HAP-1 (cell line): ENCODE results near the gene LAPTM5.

ENCODE experiments used
- DNase-seq, 2 experiments: peaks; one replicate each; pipeline ENCODE4 v3.0.0-alpha.2; 2016 to 2020; ENCODE audit warnings: low spot score in 2 of 2
- H3K27me3 ChIP-seq: fragments of 250-450 bp; sonication (Bioruptor Pico); 2 replicates; pipeline ENCODE4 v1.5.1; 2020; ENCODE audit warnings: low read depth, mild to moderate bottlenecking, moderate library complexity
- H3K36me3 ChIP-seq: fragments of 250-450 bp; sonication (Bioruptor Pico); replicated peaks from 2 replicates; pipeline ENCODE4 v1.5.1; 2020; ENCODE audit warnings: mild to moderate bottlenecking
- H3K4me1 ChIP-seq: fragments of 250-450 bp; sonication (Bioruptor Pico); 2 replicates; pipeline ENCODE4 v1.5.1; 2020; ENCODE audit warnings: mild to moderate bottlenecking
- H3K4me3 ChIP-seq: fragments of 250-450 bp; sonication (Bioruptor Pico); 2 replicates; pipeline ENCODE4 v1.5.1; 2020; ENCODE audit warnings: mild to moderate bottlenecking, moderate library complexity
- H3K9me3 ChIP-seq: fragments of 250-450 bp; sonication (Bioruptor Pico); 2 replicates; pipeline ENCODE4 v1.5.1; 2020; ENCODE audit warnings: mild to moderate bottlenecking, moderate library complexity
- in situ Hi-C: fragments of 300-500 bp; cut with MboI; formaldehyde crosslinking; loops from 3 replicates; pipeline ENCODE4 v1.14.3; 2020; ENCODE audit warnings: low sequenced_read_pairs, inconsistent platforms, mixed read lengths

Gene LAPTM5, protein sequence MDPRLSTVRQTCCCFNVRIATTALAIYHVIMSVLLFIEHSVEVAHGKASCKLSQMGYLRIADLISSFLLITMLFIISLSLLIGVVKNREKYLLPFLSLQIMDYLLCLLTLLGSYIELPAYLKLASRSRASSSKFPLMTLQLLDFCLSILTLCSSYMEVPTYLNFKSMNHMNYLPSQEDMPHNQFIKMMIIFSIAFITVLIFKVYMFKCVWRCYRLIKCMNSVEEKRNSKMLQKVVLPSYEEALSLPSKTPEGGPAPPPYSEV

GRCh38 chr1:30757352-30758120 is at the start of gene LAPTM5:
Gene LAPTM5 (minus strand): TSS chr1:30757774. CDS start chr1:30757745, 29 bp downstream.
- H3K36me3 ChIP-seq: no peaks in the 10 kb centered on the region
- H3K4me1 ChIP-seq: no peaks in the 10 kb centered on the region
- H3K9me3 ChIP-seq: no peaks in the 10 kb centered on the region
- no peak for DNase-seq
- no peaks in the 10 kb centered on the region; the same call in 1 of the 2 replicates for H3K27me3 ChIP-seq
- in situ Hi-C loops: no loop called here
- H3K4me3 ChIP-seq: no peak within 1 kb of the TSS

- no peak overlapping the region for H3K4me3 ChIP-seq
- DNase-seq: no peak
- H3K4me1 ChIP-seq: peaks cover 6% of the 10 kb centered on the region; the same call in 1 of the 2 replicates
- in situ Hi-C loops: no loop called here
- no peaks in the 10 kb centered on the region for H3K9me3 ChIP-seq
- no peaks in the 10 kb centered on the region for H3K36me3 ChIP-seq
- no peaks in the 10 kb centered on the region for H3K27me3 ChIP-seq
Observed at GRCh38 chr1:30806381-30807317, 49.1 kb upstream of the LAPTM5 start.

GRCh38 chr1:30805304-30806003 is 47.9 kb upstream of the LAPTM5 start:
- no peaks in the 10 kb centered on the region for H3K36me3 ChIP-seq
- no peak overlapping the region for H3K4me3 ChIP-seq
- H3K9me3 ChIP-seq: no peaks in the 10 kb centered on the region
- no peak for DNase-seq
- peaks cover 6% of the 10 kb centered on the region; the same call in 1 of the 2 replicates for H3K4me1 ChIP-seq
- in situ Hi-C loops: no loop called here
- H3K27me3 ChIP-seq: no peaks in the 10 kb centered on the region

DNA sequence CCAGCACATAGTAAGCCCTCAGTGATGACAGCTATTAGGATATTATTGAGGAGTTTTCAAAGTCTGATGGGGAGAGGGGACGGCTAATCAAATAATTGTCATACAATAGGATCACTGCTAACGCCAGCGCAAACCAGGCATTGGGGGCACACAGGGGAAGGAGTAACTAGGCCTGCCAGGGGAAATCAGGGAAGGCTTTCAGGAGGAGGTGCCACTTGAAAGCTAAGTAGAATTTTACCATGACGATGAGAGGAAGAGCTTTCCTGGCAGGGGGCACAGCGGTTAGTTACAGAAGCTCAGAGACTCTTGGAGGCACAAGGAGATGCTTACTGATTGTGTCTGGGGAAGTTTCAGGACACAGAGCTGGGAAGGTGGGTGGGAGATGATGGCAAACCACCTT is 47.2 kb upstream of the LAPTM5 start:
- Histone ChIP-seq H3K36me3 (no peaks in the 10 kb centered on the region), H3K9me3 (no peaks in the 10 kb centered on the region), H3K27me3 (no peaks in the 10 kb centered on the region), H3K4me3 (no peak overlapping the region), H3K4me1 (peaks cover 6% of the 10 kb centered on the region; the same call in 1 of the 2 replicates)
- no peak for DNase-seq
- in situ Hi-C loops: loop anchor here (5.0 kb wide), 1 partner anchor 107 kb away; no protein-coding TSS in a partner anchor

DNA sequence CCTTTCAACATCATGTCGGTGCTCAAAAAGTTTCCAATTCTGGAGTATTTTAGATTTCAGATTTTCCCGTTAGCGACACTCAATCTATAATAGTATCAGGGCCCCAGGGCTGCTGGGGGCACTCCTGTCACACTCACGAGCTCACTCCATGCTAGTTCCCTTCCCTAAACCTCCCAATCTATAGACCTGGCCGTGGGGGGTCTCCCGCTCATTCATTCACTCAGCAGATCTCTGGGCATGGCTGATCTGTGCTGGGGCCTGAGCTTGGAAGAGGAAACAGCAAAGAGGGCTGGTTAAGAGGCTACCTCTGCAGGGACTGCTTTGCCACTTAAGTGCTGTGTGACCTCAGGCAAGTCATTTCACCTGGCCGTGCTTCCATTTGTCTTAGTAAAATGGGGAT is 46.8 kb upstream of the LAPTM5 start:
- DNase-seq: no peak
- Histone ChIP-seq H3K27me3 (no peaks in the 10 kb centered on the region), H3K36me3 (no peaks in the 10 kb centered on the region), H3K9me3 (no peaks in the 10 kb centered on the region), H3K4me3 (no peak overlapping the region), H3K4me1 (peaks cover 6% of the 10 kb centered on the region; the same call in 1 of the 2 replicates)
- in situ Hi-C loops: loop anchor here (5.0 kb wide), 1 partner anchor 108 kb away; no protein-coding TSS in a partner anchor

- H3K27me3 ChIP-seq: no peaks in the 10 kb centered on the region
- in situ Hi-C loops: loop anchor here (5.0 kb wide), 1 partner anchor 109 kb away; no protein-coding TSS in a partner anchor
- DNase-seq: no peak
Observed at GRCh38 chr1:30803562-30803961, 46.0 kb upstream of the LAPTM5 start.

DNA sequence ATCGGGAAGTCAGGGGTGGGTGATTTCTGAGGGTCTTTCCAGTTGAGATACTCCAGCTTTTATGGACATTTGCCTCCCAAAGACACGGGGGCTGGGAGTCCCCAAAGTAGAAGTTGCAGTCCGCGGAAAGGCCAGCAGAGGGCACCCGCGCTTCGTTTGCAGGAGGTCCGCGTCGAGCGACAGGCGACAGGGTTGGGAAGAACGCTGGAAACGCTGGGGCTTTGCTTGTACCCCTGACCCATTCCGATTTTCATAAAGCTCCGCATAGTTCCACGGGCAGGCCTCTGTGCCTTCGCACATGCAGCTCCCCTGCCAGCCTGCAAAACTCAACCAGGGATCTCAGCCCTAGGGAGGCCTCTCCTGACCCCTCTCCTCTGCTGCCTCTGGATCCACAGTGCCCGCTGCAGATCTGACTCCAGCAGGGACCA is 44.2 kb upstream of the LAPTM5 start:
- no peaks in the 10 kb centered on the region; the same call in 1 of the 2 replicates for H3K4me1 ChIP-seq
- H3K27me3 ChIP-seq: no peaks in the 10 kb centered on the region
- in situ Hi-C loops: loop anchor here (5.0 kb wide), 1 partner anchor 111 kb away; no protein-coding TSS in a partner anchor
- no peaks in the 10 kb centered on the region for H3K9me3 ChIP-seq
- H3K4me3 ChIP-seq: no peak overlapping the region
- no peaks in the 10 kb centered on the region for H3K36me3 ChIP-seq
- peak; percentile 76 to 93 for DNase-seq

More at GRCh38 chr1:30803562-30803961, 46.0 kb upstream of the LAPTM5 start:
- Histone ChIP-seq H3K9me3 (no peaks in the 10 kb centered on the region), H3K4me3 (no peak overlapping the region), H3K4me1 (peaks cover 6% of the 10 kb centered on the region; the same call in 1 of the 2 replicates), H3K36me3 (no peaks in the 10 kb centered on the region)

- no peaks in the 10 kb centered on the region for H3K27me3 ChIP-seq
- in situ Hi-C loops: no loop called here
- H3K4me3 ChIP-seq: no peak overlapping the region
- no peak for DNase-seq
- no peaks in the 10 kb centered on the region; the same call in 1 of the 2 replicates for H3K4me1 ChIP-seq
- no peaks in the 10 kb centered on the region for H3K36me3 ChIP-seq
- H3K9me3 ChIP-seq: no peaks in the 10 kb centered on the region
Observed at GRCh38 chr1:30799233-30799511, 41.6 kb upstream of the LAPTM5 start.

GRCh38 chr1:30798389-30799232 is 41.0 kb upstream of the LAPTM5 start:
- Histone ChIP-seq H3K27me3 (no peaks in the 10 kb centered on the region), H3K36me3 (no peaks in the 10 kb centered on the region), H3K4me1 (no peaks in the 10 kb centered on the region; the same call in 1 of the 2 replicates), H3K4me3 (no peak overlapping the region), H3K9me3 (no peaks in the 10 kb centered on the region)
- no peak for DNase-seq
- in situ Hi-C loops: no loop called here

DNA sequence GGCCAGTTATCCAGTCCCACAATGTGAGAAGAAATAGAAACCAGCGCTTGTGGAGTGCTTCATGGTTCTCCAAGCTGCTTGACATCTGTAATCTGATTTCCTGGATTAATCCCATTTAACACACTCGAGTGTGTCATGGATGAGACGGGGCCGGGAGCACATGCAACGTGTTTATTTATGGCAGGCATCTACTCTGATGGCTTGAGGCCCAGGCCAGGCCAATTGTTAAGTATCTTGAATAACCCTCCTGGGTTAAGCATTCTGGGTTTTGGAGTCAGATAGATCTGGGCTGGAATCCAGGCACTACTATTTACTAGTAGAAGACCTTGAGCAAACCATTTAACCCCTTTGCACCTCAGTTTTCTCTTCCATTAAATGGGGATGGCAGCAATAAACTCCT is 37.5 kb upstream of the LAPTM5 start:
- peaks cover 4% of the 10 kb centered on the region for H3K27me3 ChIP-seq
- in situ Hi-C loops: no loop called here
- DNase-seq: no peak
- no peaks in the 10 kb centered on the region for H3K4me1 ChIP-seq
- H3K36me3 ChIP-seq: no peaks in the 10 kb centered on the region
- H3K9me3 ChIP-seq: no peaks in the 10 kb centered on the region
- H3K4me3 ChIP-seq: no peak overlapping the region

- no peak overlapping the region for H3K4me3 ChIP-seq
- H3K9me3 ChIP-seq: no peaks in the 10 kb centered on the region
- H3K4me1 ChIP-seq: no peaks in the 10 kb centered on the region
- peaks cover 4% of the 10 kb centered on the region for H3K27me3 ChIP-seq
- in situ Hi-C loops: no loop called here
- DNase-seq: no peak
- H3K36me3 ChIP-seq: no peaks in the 10 kb centered on the region
Observed at GRCh38 chr1:30794260-30794659, 36.7 kb upstream of the LAPTM5 start.

DNA sequence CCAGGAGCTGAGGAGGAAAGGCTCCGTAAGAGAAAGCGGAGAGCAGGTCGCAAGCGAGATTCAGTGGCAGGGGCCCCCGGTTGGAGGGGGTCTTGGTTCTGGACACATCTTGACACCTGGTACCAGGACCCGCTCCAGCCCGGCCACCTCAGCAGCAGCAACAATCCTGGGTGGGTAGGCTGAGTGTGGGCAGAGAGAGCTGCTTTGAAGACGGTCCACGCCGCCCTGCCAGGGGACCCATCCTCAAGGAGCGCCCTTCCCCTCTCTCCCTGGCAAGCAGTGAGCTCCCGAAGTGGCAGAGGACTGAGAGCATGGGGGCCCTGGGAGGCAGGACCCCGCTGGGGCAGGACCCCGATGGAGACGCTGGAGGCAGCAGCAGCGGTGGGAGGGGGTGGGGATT is 35.6 kb upstream of the LAPTM5 start:
- peaks cover 4% of the 10 kb centered on the region for H3K27me3 ChIP-seq
- no peak for DNase-seq
- H3K4me1 ChIP-seq: no peaks in the 10 kb centered on the region
- no peak overlapping the region for H3K4me3 ChIP-seq
- no peaks in the 10 kb centered on the region for H3K36me3 ChIP-seq
- H3K9me3 ChIP-seq: no peaks in the 10 kb centered on the region
- in situ Hi-C loops: no loop called here
